Brain microvascular endothelial cell (primary cell): Measurements from ENCODE around the gene DNHD1.

Experiments used
- DNase-seq: peaks from one replicate; pipeline ENCODE4 v3.0.0-alpha.2; 2020
- H3K27ac ChIP-seq: fragments of 250-450 bp; sonication (Bioruptor Pico); 2 replicates; pipeline ENCODE4 v1.5.1; 2020; ENCODE audit warnings: mild to moderate bottlenecking, moderate library complexity
- H3K27me3 ChIP-seq: fragments of 250-450 bp; sonication (Bioruptor Pico); replicated peaks from 2 replicates; pipeline ENCODE4 v1.5.1; 2020; ENCODE audit warnings: mild to moderate bottlenecking
- H3K36me3 ChIP-seq: fragments of 250-450 bp; sonication (Bioruptor Pico); replicated peaks from 2 replicates; pipeline ENCODE4 v1.5.1; 2020; ENCODE audit warnings: mild to moderate bottlenecking
- H3K4me3 ChIP-seq: 2 replicates; pipeline ENCODE4 v1.5.1; 2011; ENCODE audit warnings: low read depth, mild to moderate bottlenecking, control low read depth, low read length, moderate library complexity
- in situ Hi-C: cut with HindIII; loops from 2 replicates; pipeline ENCODE4 v1.10.0; 2017; ENCODE audit warnings: low sequenced_read_pairs, low pct_ligation_motif_present
- TF ChIP-seq, protein P1 (sequence below): IDR thresholded peaks from 2 replicates; pipeline ENCODE4 v1.5.1; 2011; ENCODE audit warnings: low read depth, mild to moderate bottlenecking, moderate library complexity, low read length, control low read depth, inconsistent platforms; ENCODE audit errors: missing control alignments

The DNHD1 gene

DNA sequence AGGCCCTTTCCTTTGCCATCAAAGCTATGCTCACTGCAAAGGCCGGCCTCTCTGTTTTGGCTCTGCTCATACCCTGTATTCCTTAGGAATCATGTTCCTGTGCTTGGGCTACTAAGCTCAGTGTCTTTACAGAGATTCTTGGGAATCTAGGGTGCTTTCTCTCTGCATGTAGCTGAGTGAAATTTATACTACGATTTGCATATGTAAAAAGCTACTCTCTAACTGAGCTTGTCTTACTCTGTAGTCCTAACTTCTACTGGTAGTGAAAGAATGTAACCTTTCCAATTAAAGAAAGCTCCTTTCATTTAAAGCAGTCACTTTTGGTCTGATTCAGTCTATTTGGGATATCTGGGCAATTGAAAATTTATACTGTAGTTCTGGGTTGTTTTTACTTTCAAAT, 32.2 kb downstream of the DNHD1 start:
- no peak overlapping the region for H3K4me3 ChIP-seq
- H3K27ac ChIP-seq: no peak overlapping the region
- in situ Hi-C loops: no loop called here
- DNase-seq: no peak
- TF ChIP-seq, protein P1, sequence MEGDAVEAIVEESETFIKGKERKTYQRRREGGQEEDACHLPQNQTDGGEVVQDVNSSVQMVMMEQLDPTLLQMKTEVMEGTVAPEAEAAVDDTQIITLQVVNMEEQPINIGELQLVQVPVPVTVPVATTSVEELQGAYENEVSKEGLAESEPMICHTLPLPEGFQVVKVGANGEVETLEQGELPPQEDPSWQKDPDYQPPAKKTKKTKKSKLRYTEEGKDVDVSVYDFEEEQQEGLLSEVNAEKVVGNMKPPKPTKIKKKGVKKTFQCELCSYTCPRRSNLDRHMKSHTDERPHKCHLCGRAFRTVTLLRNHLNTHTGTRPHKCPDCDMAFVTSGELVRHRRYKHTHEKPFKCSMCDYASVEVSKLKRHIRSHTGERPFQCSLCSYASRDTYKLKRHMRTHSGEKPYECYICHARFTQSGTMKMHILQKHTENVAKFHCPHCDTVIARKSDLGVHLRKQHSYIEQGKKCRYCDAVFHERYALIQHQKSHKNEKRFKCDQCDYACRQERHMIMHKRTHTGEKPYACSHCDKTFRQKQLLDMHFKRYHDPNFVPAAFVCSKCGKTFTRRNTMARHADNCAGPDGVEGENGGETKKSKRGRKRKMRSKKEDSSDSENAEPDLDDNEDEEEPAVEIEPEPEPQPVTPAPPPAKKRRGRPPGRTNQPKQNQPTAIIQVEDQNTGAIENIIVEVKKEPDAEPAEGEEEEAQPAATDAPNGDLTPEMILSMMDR: no peak
- no peaks in the 10 kb centered on the region for H3K36me3 ChIP-seq
- H3K27me3 ChIP-seq: no peaks in the 10 kb centered on the region

DNA sequence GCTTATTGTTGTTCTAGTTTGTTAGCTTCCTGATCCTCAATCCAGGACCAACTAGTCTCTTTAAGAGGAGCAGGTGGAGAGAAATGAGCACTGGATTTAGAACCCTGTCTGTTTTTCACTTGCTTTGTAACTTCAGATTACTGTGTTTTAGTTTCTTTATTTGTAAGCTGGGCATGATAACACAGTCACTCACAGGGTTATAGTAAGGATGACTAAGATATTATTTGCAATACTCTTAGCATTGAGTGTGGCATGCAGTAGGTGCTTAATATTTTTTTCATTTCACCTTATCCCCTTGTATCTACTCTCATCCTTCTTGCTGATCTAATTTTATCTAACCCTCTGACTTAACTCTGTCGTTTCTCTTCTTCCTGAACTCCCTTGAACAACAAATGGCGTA, 33.8 kb downstream of the DNHD1 start:
- Histone ChIP-seq H3K27ac (no peak overlapping the region), H3K36me3 (no peaks in the 10 kb centered on the region), H3K27me3 (no peaks in the 10 kb centered on the region), H3K4me3 (no peak overlapping the region)
- TF ChIP-seq, protein P1: no peak
- DNase-seq: no peak
- in situ Hi-C loops: no loop called here

DNA sequence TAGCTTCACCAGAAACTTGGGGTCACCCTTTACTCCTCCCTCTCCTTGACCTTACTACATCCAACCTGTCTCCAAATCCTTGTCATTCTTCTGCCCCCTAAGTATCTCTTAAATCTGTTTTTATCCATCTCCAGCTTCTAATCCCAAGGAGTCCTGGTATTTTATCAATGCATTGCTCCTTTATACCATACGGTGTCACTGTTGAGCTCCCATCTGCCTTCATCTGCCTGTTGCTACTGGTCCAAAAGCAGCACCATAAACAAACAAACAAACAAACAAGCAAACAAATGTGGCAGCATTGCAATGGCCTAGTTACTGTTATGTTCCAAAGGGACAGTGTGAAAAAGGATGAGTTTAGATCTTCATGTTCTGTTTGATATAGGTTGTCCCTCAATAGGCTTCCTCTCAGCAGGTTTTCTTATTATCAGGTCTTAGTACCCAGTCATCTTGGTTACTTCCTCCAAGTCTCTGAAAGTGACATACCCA, 34.2 kb downstream of the DNHD1 start:
- H3K36me3 ChIP-seq: no peaks in the 10 kb centered on the region
- peak; percentile 41 for DNase-seq
- H3K4me3 ChIP-seq: no peak overlapping the region
- no peak overlapping the region for H3K27ac ChIP-seq
- in situ Hi-C loops: no loop called here
- TF ChIP-seq, protein P1: peak; percentile 80
- H3K27me3 ChIP-seq: no peaks in the 10 kb centered on the region

DNA sequence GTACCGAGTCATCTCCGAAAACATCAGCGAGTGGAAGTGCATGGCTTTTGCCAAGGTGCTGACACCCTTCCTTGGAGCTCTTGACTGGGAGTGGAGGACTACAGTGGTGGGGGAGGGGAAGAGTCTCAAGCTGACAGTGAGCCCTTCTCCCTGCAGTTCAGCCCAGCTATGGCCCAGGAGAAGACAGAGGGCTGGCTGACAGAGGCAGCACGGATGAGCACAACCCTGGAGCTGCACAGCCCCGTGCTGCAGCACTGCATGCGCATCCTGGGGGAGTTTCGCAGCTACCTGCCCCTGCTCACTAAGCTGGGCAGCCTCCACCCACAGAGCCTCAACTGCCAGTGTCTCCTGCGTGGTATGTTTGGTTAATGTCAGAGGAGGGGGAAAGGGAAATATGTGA, 41.4 kb downstream of the DNHD1 start:
- no peaks in the 10 kb centered on the region for H3K27me3 ChIP-seq

DNA sequence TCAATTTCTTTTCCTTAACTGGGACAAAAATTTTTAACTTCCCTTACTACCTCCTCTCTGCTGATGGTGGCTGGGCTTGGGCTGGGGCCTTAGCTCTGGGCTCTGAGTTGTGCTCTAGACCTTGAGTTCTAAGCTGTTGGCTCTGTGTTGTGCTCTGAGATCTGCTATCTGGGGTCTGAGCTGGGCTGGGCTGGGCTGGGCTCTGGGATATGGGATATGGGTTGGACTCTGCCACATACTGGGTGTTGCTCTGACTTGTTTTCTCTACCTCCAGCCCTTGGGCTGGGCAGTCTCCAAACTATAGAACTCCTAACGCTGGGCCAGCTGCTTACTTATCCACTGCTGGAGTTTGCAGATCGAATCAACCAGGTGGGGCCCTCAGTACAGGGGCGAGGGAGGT, 41.9 kb downstream of the DNHD1 start:
- Histone ChIP-seq H3K27ac (no peak overlapping the region), H3K27me3 (no peaks in the 10 kb centered on the region), H3K4me3 (no peak overlapping the region), H3K36me3 (no peaks in the 10 kb centered on the region)
- in situ Hi-C loops: no loop called here
- TF ChIP-seq, protein P1: no peak
- no peak for DNase-seq

More for the DNA sequence above, 41.4 kb downstream of the DNHD1 start:
- H3K27ac ChIP-seq: no peak overlapping the region
- no peaks in the 10 kb centered on the region for H3K36me3 ChIP-seq
- no peak overlapping the region for H3K4me3 ChIP-seq
- DNase-seq: no peak
- TF ChIP-seq, protein P1: no peak
- in situ Hi-C loops: no loop called here

DNA sequence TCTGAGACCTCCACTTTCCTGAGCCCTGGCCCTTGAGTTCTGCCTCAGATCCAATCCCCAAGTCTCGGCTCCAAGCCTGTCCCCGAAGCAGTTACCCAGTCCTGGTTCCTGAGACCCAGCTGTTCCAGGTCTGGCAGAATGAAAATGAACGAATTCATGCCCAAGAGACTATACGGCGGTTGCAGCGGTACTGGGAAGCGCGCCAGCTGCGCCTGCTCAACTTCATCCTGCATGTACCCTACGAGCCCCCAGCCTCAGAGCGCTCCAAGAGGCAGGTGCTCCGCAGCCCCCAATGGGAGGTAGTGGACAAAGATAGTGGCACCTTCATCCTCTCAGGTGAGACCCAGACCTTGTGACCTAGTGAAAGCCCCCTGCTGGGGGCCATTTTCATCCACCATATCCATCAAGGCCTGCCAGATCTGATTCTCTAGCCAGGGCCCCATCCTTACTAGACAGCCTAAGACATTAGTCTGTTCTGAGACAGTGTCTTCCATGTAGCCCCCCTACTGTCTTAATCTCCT, 42.7 kb downstream of the DNHD1 start:
- Histone ChIP-seq H3K27ac (no peak overlapping the region), H3K27me3 (no peaks in the 10 kb centered on the region), H3K4me3 (no peak overlapping the region), H3K36me3 (no peaks in the 10 kb centered on the region)
- TF ChIP-seq, protein P1: no peak
- in situ Hi-C loops: no loop called here
- no peak for DNase-seq
